ENCODE data around the gene LRRC75A.

GRCh38 chr17:16425202-16425601 is 66.8 kb downstream of the LRRC75A start:
- no peak for TF ChIP-seq CTCF (IDR thresholded peaks at IDR 0.05; ENCODE audit: insufficient read depth, low read length)
- no peak for TF ChIP-seq POLR2AphosphoS5 (IDR thresholded peaks at IDR 0.05; ENCODE audit: low read depth)
- TF ChIP-seq GABPA (IDR thresholded peaks at IDR 0.05; ENCODE audit: low read depth) = no peak
- TF ChIP-seq REST (IDR thresholded peaks at IDR 0.05; ENCODE audit: insufficient replicate concordance, low read depth) = no peak
